H1 (cell line): Measurements from ENCODE around the gene TBC1D22A. TPM values are rescaled to one million over a fixed set of nuclear protein-coding genes. Genes with fewer than 3 reads are reported as not detected.

Source experiments
- CTCF ChIA-PET: fragments of 300-600 bp; sonication (Branson Sonifier 250); formaldehyde crosslinking; loops from one replicate; lab custom pipeline; 2021; ENCODE audit not compliant: partially characterized antibody; lab: Charles Lee
- POLR2A ChIA-PET: fragments of 300-600 bp; sonication (Branson Sonifier 250); formaldehyde crosslinking; loops from one replicate; lab custom pipeline; 2021; ENCODE audit warnings: inconsistent platforms; ENCODE audit not compliant: partially characterized antibody; lab: Charles Lee
- DNase-seq, 2 experiments: peaks; one replicate each; pipeline versions ENCODE4 v3.0.0 to v3.0.0-alpha.2; 2010 to 2022; ENCODE audit warnings: low spot score in 2 of 2, low read depth in 1 of 2, mixed read lengths in 1 of 2
- FAIRE-seq: peaks from 2 replicates; lab custom pipeline; 2011; peaks lifted over from hg19 to GRCh38; lab: Jason Lieb, UNC
- H2AFZ ChIP-seq: 2 replicates; pipeline ENCODE4 v1.8.1; 2012; ENCODE audit warnings: low read length, inconsistent platforms
- H2AK5ac ChIP-seq: 2 replicates; pipeline ENCODE4 v1.6.1; 2013; ENCODE audit warnings: low read depth, low read length
- H2BK120ac ChIP-seq: replicated peaks from 2 replicates; pipeline ENCODE3; 2013; ENCODE audit warnings: low read depth, low read length, inconsistent platforms
- H2BK12ac ChIP-seq: 2 replicates; pipeline ENCODE4 v1.6.1; 2013; ENCODE audit warnings: low read depth, low read length
- H2BK15ac ChIP-seq: 2 replicates; pipeline ENCODE4 v1.6.1; 2013; ENCODE audit warnings: low read length
- H2BK20ac ChIP-seq: 2 replicates; pipeline ENCODE4 v1.6.1; 2013; ENCODE audit warnings: low read length
- H2BK5ac ChIP-seq: 2 replicates; pipeline ENCODE4 v1.6.1; 2013; ENCODE audit warnings: low read depth, low read length
- H3K14ac ChIP-seq: 2 replicates; pipeline ENCODE4 v1.6.1; 2013; ENCODE audit warnings: inconsistent platforms; ENCODE audit not compliant: insufficient read length
- H3K18ac ChIP-seq: 2 replicates; pipeline ENCODE4 v1.6.1; 2013; ENCODE audit warnings: low read length; ENCODE audit errors: extremely low read depth
- H3K23ac ChIP-seq: 2 replicates; pipeline ENCODE4 v1.6.1; 2013; ENCODE audit warnings: inconsistent platforms; ENCODE audit not compliant: insufficient read length
- H3K23me2 ChIP-seq: 2 replicates; pipeline ENCODE4 v1.6.1; 2013; ENCODE audit warnings: low read depth, low read length
- H3K27ac ChIP-seq: 2 replicates; pipeline ENCODE4 v1.6.1; 2011; ENCODE audit warnings: low read depth, low read length, inconsistent platforms
- H3K27me3 ChIP-seq, 4 experiments: replicated peaks in 1 of 4; 1 replicate in 1 of 4; 2 replicates in 3 of 4; pipeline versions ENCODE4 v1.6.1 to v1.8.1; 2011 to 2013; ENCODE audit warnings: low read length in 3 of 4, mild to moderate bottlenecking in 3 of 4, inconsistent platforms in 2 of 4, mixed read lengths in 2 of 4, moderate library complexity in 1 of 4; ENCODE audit not compliant: control insufficient read depth in 3 of 4, insufficient read depth in 3 of 4; ENCODE audit errors: extremely low read depth in 1 of 4
- H3K36me3 ChIP-seq, 4 experiments: 2 replicates each; pipeline versions ENCODE4 v1.6.1 to v1.8.1; 2011 to 2013; ENCODE audit warnings: mild to moderate bottlenecking in 4 of 4, low read length in 3 of 4, moderate library complexity in 2 of 4, control low read depth in 1 of 4, inconsistent platforms in 1 of 4; ENCODE audit not compliant: insufficient read depth in 4 of 4, control insufficient read depth in 2 of 4
- H3K4ac ChIP-seq: replicated peaks from 2 replicates; pipeline ENCODE3; 2013; ENCODE audit warnings: low read length, low read depth, mixed read lengths, inconsistent platforms; ENCODE audit not compliant: insufficient read length
- H3K4me1 ChIP-seq, 4 experiments: replicated peaks in 1 of 4; 1 replicate in 1 of 4; 2 replicates in 3 of 4; pipeline versions ENCODE4 v1.6.1 to v1.8.1; 2011 to 2013; ENCODE audit warnings: low read length in 3 of 4, inconsistent platforms in 2 of 4, mixed read lengths in 1 of 4; ENCODE audit not compliant: insufficient read depth in 4 of 4, control insufficient read depth in 3 of 4
- H3K4me2 ChIP-seq, 2 experiments: 2 replicates each; pipeline versions ENCODE4 v1.6.1 to v1.8.1; 2011 to 2013; ENCODE audit warnings: low read depth in 2 of 2, low read length in 2 of 2, control low read depth in 1 of 2, inconsistent platforms in 1 of 2, mild to moderate bottlenecking in 1 of 2; ENCODE audit not compliant: insufficient read depth in 1 of 2
- H3K4me3 ChIP-seq, 4 experiments: fragments of 200-600, 300-600 bp in 1 of 4; sonication (generic), shearing (Covaris generic), sonication (Bioruptor Twin) in 1 of 4; 2 replicates each; pipeline versions ENCODE4 v1.5.1 to v1.8.1; 2011 to 2016; ENCODE audit warnings: low read length in 4 of 4, low read depth in 3 of 4, control low read depth in 2 of 4, inconsistent platforms in 2 of 4, mild to moderate bottlenecking in 2 of 4, mixed read lengths in 1 of 4, moderate library complexity in 1 of 4; ENCODE audit not compliant: insufficient read depth in 2 of 4; ENCODE audit errors: extremely low read depth in 1 of 4
- H3K56ac ChIP-seq: replicated peaks from 2 replicates; pipeline ENCODE3; 2013; ENCODE audit warnings: low read depth, mild to moderate bottlenecking, mixed read lengths, low read length, inconsistent platforms; ENCODE audit not compliant: insufficient read length
- H3K79me1 ChIP-seq: 2 replicates; pipeline ENCODE4 v1.6.1; 2013; ENCODE audit warnings: low read depth, low read length, control low read depth
- H3K79me2 ChIP-seq, 2 experiments: 2 replicates each; pipeline versions ENCODE4 v1.6.1 to v1.8.1; 2012 to 2013; ENCODE audit warnings: low read length in 2 of 2, mild to moderate bottlenecking in 2 of 2, inconsistent platforms in 1 of 2; ENCODE audit not compliant: insufficient read depth in 2 of 2, control insufficient read depth in 1 of 2
- H3K9ac ChIP-seq, 4 experiments: replicated peaks in 1 of 4; 1 replicate in 1 of 4; 2 replicates in 3 of 4; pipeline versions ENCODE4 v1.6.1 to v1.8.1; 2011 to 2013; ENCODE audit warnings: low read depth in 3 of 4, low read length in 3 of 4, control low read depth in 2 of 4, mild to moderate bottlenecking in 2 of 4, moderate library complexity in 2 of 4, inconsistent platforms in 1 of 4; ENCODE audit errors: extremely low read depth in 1 of 4
- H3K9me3 ChIP-seq, 2 experiments: 2 replicates each; pipeline versions ENCODE4 v1.6.1 to v1.8.1; 2012 to 2013; ENCODE audit warnings: mild to moderate bottlenecking in 2 of 2, moderate library complexity in 2 of 2, control low read depth in 1 of 2, inconsistent platforms in 1 of 2, low read depth in 1 of 2, low read length in 1 of 2, mixed read lengths in 1 of 2; ENCODE audit not compliant: insufficient read depth in 2 of 2
- H4K20me1 ChIP-seq, 2 experiments: replicated peaks in 1 of 2; 2 replicates each; pipeline versions ENCODE3 to v1.8.1; 2011 to 2013; ENCODE audit warnings: inconsistent platforms in 2 of 2, low read length in 2 of 2, mild to moderate bottlenecking in 1 of 2; ENCODE audit not compliant: insufficient read depth in 2 of 2, control insufficient read depth in 1 of 2
- H4K5ac ChIP-seq: 2 replicates; pipeline ENCODE4 v1.6.1; 2013; ENCODE audit warnings: low read length, low read depth, mixed read lengths, inconsistent platforms; ENCODE audit not compliant: insufficient read length
- H4K8ac ChIP-seq: 2 replicates; pipeline ENCODE4 v1.8.0; 2013; ENCODE audit warnings: mild to moderate bottlenecking, moderate library complexity, low read length, inconsistent platforms; ENCODE audit not compliant: insufficient read depth; ENCODE audit errors: extremely low read depth
- H4K91ac ChIP-seq: replicated peaks from 2 replicates; pipeline ENCODE3; 2013; ENCODE audit warnings: low read length, mixed read lengths, inconsistent platforms; ENCODE audit not compliant: insufficient read length
- CHD2 ChIP-seq: IDR thresholded peaks from 2 replicates; pipeline ENCODE4 v1.6.1; 2012; ENCODE audit warnings: low read length, improper control_type of control experiment
- CTBP2 ChIP-seq: IDR thresholded peaks from 2 replicates; pipeline ENCODE4 v1.7.0; 2011; ENCODE audit warnings: borderline replicate concordance, mild to moderate bottlenecking, moderate library complexity, mixed read lengths, low read length; ENCODE audit not compliant: insufficient read depth, insufficient read length
- HDAC2 ChIP-seq, 2 experiments: fragments of 300-600 bp in 1 of 2; sonication (generic) in 1 of 2; IDR thresholded peaks; 2 replicates each; pipeline ENCODE4 v1.6.1; 2011 to 2012; ENCODE audit warnings: low read depth in 2 of 2, low read length in 2 of 2, mild to moderate bottlenecking in 2 of 2, moderate library complexity in 2 of 2, borderline replicate concordance in 1 of 2, inconsistent platforms in 1 of 2
- MAFK ChIP-seq: IDR thresholded peaks from 2 replicates; pipeline ENCODE4 v1.6.1; 2012; ENCODE audit warnings: low read depth, mild to moderate bottlenecking, improper control_type of control experiment, low read length
- MAX ChIP-seq: IDR thresholded peaks from 2 replicates; pipeline ENCODE4 v1.6.1; 2012; ENCODE audit warnings: inconsistent platforms
- WGBS, 2 experiments: shearing (Covaris generic) in 1 of 2; methylation state at CpG; one replicate each; pipeline versions ENCODE4 v1.1.6 to v1.1.7; 2013 to 2015; ENCODE audit warnings: low lambda C conversion rate in 2 of 2, mixed read lengths in 2 of 2, inconsistent platforms in 1 of 2, low coverage in 1 of 2, missing lambda C conversion rate in 1 of 2; ENCODE audit not compliant: insufficient replicate concordance in 2 of 2, insufficient coverage in 1 of 2, insufficient read length in 1 of 2; ENCODE audit errors: extremely low coverage in 1 of 2, missing lambda C conversion rate in 1 of 2; 5-methylcytosine and 5-hydroxymethylcytosine counted together
- polyA plus RNA-seq, 7 experiments: library from polyadenylated mRNA; depleted of rRNA in 3 of 7; stranded (reverse) in 5 of 7; unstranded in 2 of 7; fragments of >200 nt in 5 of 7; fragments of 200-250 nt in 2 of 7; gene quantifications; 1 replicate in 5 of 7; 2 replicates in 1 of 7; 4 replicates in 1 of 7; pipeline versions ENCODE4 v1.2.1 to v1.2.3, GENCODE V29; 2011 to 2013; ENCODE audit warnings: missing spikeins in 2 of 7, mixed read lengths in 2 of 7
- total RNA-seq: library from RNA; stranded (reverse); fragmentation: NEBNext Ultra II Directional; extraction: Animal tissue kit (Norgen Biotek cat#: 25700); gene quantifications from 2 replicates; pipeline ENCODE4 v1.2.1, GENCODE V29; 2021

The TBC1D22A gene
- total and polyA plus RNA-seq, 2 of the 8 experiments (the other 6 are each of a cell fraction or from before 2014, with no cell fraction given), result 11.9 to 18.4 TPM

GRCh38 chr22:47054231-47055072, 292.0 kb downstream of the TBC1D22A start:
- H3K79me2 ChIP-seq, result no peaks in the 10 kb centered on the region
- peaks cover 0 to 2% of the 10 kb centered on the region in 2 experiments for H4K20me1 ChIP-seq
- H3K4me2 ChIP-seq, result no peak overlapping the region
- no peak overlapping the region for H4K5ac ChIP-seq
- no peak overlapping the region for H3K18ac ChIP-seq
- H2AK5ac ChIP-seq, result no peak overlapping the region
- H2BK5ac ChIP-seq, result no peak overlapping the region
- no peak overlapping the region for H4K8ac ChIP-seq
- H2BK12ac ChIP-seq, result no peak overlapping the region
- H3K14ac ChIP-seq, result no peak overlapping the region
- no peaks in the 10 kb centered on the region for H3K27me3 ChIP-seq
- no peak overlapping the region for H2BK15ac ChIP-seq
- no peak overlapping the region for H4K91ac ChIP-seq
- H3K9me3 ChIP-seq, result no peaks in the 10 kb centered on the region
- DNase-seq, result no peak
- no peaks in the 10 kb centered on the region; a peak in 2 of 8 replicates for H3K36me3 ChIP-seq
- H3K79me1 ChIP-seq, result no peaks in the 10 kb centered on the region; the same call in 1 of the 2 replicates
- ChIA-PET CTCF (interaction anchor here (1.0 kb wide), 1 partner anchor 209 kb away, joined by 3 read pairs; no protein-coding TSS in a partner anchor), POLR2A (no interaction called here)
- TF ChIP-seq MAX (no peak), HDAC2 (IDR thresholded peaks at IDR 0.05; ENCODE audit: borderline replicate concordance in 1 of 2, low read depth in 2 of 2, low read length in 2 of 2) (no peak), MAFK (no peak), CHD2 (no peak), CTBP2 (no peak)
- H2BK20ac ChIP-seq, result no peak overlapping the region
- H3K4ac ChIP-seq, result no peak overlapping the region
- no peak for FAIRE-seq
- H3K27ac ChIP-seq, result no peak overlapping the region
- 94% methylated on average over 26 of the region's 28 CpGs; no CpG with 5 or more reads in 1 of the 2 experiments for WGBS, 2 experiments
- H2BK120ac ChIP-seq, result no peak overlapping the region
- H3K23me2 ChIP-seq, result no peaks in the 10 kb centered on the region
- H2AFZ ChIP-seq, result no peak overlapping the region
- H3K4me1 ChIP-seq, result peaks cover 0 to 5% (median 3%) of the 10 kb centered on the region in 4 experiments; a peak in 4 of 7 replicates
- no peak overlapping the region for H3K56ac ChIP-seq
- no peak overlapping the region for H3K23ac ChIP-seq
- no peak overlapping the region for H3K4me3 ChIP-seq
- H3K9ac ChIP-seq, result no peak overlapping the region
